HG02763 (cell line): ENCODE data around the gene ZNF3.
"Not testable (repeated sequence)": the region's sequence is repeated elsewhere in the genome, so short reads cannot be mapped to it uniquely, and the experiment has no call there.

ENCODE experiments used
- ATAC-seq: cut with Tn5 transposase; IDR thresholded peaks from one replicate; pipeline ENCODE4 v1.9.1; 2021; ENCODE audit warnings: mild to moderate bottlenecking, moderate library complexity; ENCODE audit not compliant: unreplicated experiment

ZNF3 gene

DNA sequence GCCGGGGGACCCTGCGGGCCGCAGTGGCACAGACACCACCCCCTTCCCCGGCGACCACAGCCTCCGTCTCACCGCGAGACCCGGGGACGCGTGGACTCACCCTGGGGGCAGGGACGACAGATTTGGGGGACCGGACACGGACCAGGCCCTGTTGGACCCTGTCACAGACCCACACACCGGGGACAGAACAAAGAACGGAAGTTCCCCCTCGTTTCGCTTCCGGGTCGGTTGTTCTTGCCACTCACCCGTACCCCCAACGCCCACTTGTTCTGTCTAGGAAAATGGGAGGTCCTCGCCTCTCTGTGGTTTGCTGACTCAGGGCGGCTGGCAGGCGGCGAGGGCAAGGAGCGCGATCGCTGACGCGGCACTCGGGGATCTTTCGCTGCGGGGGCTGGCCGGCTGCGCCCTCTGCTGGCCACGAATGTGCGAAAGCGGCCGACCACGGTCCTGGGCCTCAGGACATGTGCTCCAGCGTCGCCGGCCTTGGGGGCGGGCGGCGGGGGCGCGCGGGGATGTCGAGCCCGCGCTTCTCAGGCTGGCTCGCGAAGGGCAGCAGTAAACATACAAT lies at the start of gene ZNF3:
Gene ZNF3 (minus strand): TSS at position 189 of the 568 bp plus-strand sequence. CDS start 4,366 bp downstream, outside the sequence.
- ATAC-seq, result peak; percentile 83

DNA sequence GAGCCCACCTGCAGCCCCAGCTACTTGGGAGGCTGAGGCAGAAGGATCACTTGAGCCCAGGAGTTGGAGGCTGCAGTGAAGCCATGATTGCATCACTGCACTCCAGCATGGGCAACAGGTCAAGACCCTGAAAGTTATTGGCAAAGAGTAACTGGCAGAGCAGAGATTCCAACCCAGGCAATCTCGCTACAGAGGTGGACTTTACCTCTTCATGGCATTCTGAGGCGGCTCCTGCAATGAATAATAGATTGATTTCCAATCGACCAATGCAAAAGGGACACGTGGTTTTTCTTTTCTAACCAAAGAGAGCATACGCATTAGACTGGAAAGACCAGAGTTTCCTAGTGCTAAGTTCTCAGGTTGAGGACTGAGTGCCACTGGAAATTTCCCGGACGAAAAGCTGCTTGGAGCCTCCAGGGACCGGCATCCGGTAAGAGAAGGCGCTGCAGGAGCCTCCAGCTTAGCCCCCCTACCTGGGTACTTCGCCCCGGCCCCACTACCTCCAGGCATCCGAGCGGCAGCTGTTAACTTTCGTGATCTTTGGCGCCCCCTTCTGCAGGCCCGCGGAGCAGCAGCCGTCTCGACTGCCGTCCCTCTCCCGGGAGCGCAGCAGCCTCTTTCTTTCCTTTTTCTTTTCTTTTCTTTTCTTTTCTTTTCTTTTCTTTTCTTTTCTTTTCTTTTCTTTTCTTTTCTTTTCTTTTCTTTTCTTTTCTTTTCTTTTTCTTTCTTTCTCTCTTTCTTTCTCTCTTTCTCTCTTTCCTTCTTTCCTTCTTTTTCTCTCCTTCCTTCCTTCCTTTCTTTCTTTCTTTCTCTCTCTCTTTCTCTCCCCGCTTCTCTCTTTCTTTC lies 49.3 kb upstream of the ZNF3 start:
- ATAC-seq, result no peak

DNA sequence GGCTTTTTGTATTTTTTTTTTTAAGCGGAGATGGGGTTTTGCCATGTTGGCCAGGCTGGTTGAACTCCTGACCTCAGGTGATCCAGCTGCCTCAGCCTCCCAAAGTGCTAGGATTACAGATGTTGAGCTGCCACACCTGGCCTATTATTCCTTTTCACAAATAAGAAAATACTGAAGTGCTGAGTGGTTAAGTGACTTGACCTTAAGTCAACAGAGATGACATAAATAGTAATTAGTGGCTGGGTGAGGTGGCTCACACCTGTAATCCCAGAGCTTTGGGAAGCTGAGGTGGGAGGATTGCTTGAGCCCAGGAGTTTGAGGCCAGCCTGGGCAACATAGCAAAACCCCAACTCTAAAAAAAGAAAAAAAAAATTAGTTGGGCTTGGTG lies 48.7 kb upstream of the ZNF3 start:
- ATAC-seq, result not testable (repeated sequence)

DNA sequence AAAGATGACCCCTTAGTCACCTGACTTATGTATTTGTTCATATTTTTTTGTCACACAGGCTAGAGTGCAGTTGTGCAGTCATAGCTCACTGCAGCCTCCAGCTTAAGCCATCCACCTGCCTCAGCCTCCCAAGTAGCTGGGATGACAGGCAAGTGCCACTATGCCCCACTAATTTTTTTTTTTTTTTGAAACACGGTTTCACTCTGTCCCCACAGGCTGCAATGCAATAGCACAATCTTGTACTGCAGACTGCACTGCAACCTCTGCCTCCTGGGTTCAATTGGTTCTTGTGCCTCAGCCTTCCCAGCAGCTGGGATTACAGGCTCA lies 47.1 kb upstream of the ZNF3 start:
- ATAC-seq, result no peak

DNA sequence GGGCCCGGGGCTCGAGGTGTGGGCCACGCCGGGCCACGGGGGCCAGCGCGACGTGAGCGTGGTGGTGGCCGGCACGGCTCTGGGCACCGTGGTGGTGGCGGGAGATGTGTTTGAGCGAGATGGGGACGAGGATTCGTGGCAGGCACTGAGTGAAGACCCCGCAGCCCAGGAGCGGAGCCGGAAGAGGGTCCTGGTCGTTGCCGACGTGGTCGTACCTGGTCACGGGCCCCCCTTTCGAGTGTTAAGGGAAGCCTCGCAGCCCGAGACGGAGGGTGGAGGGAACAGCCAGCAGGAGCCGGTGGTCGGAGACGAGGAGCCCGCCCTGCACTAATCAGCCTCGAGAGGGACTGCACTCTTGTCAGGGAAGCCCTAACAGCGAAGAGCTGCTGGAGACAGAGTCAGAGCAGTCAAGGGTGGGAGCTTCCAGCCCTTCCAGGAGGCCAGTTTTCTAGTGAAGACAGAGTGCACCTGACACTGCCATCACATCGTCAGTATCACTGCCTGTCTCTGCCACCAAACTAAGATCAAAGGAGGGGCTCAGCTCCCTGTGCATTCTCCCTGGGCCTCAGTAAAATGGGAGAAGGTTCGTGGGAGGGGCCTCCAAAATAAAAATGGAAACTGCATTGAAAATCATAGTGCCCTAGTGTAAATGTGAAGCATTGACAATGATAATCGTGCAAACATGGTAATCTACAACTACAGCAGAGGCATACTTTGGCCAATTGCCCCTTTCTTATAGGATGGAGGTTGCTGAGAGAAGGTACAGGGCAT lies 46.5 kb upstream of the ZNF3 start:
- no peak for ATAC-seq

DNA sequence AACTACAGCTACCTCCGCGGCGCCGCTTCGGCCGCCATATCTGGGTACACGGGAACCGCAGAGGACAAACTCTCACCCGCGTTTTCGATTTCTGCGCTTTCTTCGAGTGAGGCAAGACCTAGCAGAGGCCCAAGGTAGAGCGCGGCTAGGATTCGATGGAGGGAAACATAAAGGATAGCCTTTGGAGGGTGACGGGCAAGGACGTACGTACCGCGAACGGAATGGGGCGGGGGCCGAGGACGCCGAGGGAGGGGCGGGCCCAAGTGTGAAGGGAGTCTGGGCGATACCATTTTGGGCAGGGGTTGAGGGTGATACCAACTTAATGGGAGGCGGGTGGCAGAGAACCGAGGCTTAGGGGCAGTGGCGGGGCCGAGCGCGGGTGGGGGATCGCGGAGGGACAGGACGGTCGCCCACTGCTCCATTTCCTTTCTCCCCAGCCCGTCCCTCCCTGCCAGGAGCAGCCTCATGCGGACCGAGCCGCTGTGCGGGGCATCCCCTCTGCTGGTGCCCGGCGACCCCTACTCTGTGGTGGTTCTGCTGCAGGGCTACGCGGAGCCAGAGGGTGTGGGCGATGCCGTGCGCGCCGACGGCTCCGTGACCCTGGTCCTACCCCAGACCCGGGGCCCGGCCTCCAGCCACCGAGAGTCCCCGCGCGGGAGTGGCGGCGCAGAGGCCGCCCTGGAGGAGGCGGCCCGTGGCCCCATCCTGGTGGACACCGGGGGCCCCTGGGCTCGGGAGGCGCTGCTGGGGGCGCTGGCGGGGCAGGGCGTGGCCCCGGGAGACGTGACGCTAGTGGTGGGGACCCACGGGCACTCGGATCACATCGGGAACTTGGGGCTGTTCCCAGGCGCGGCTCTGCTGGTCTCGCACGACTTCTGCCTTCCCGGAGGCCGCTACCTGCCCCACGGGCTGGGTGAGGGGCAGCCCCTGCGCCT lies 45.7 kb upstream of the ZNF3 start, which contains the start of gene MBLAC1:
Gene MBLAC1 (plus strand): TSS at position 37 of the 935 bp plus-strand sequence. CDS start 429 bp downstream, at position 466.
- peak; percentile 60 for ATAC-seq

DNA sequence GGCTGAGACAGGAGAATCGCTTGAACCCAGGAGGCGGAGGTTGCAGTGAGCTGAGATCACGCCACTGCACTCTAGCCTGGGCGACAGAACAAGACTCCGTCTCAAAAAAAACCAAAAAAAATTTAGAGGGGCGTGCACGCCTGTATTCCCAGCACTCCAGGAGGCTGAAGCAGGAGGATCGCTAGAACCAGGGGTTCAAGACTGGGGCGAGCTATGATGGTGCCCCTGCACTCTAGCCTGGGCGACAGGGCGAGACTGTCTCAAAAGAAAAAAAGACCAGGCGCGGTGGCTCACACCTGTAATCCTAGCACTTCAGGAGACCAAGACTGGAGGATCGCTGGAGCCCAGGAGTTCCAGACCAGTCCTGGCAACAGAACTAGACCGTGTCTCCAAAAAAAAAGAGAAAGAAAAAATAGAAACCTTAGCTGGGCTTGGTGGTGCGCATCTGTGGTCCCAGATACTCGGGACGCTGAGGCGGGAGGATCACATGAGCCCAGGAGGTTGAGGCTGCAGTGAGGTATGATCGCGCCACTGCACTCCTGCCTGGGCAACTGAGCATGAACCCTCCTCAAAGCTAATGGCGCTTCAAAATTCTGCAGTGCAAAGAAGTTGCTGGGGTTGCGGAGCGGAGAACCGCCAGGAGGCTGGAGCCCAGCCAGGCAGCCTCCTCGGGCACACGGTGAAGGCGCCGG lies 44.9 kb upstream of the ZNF3 start:
- no peak for ATAC-seq

DNA sequence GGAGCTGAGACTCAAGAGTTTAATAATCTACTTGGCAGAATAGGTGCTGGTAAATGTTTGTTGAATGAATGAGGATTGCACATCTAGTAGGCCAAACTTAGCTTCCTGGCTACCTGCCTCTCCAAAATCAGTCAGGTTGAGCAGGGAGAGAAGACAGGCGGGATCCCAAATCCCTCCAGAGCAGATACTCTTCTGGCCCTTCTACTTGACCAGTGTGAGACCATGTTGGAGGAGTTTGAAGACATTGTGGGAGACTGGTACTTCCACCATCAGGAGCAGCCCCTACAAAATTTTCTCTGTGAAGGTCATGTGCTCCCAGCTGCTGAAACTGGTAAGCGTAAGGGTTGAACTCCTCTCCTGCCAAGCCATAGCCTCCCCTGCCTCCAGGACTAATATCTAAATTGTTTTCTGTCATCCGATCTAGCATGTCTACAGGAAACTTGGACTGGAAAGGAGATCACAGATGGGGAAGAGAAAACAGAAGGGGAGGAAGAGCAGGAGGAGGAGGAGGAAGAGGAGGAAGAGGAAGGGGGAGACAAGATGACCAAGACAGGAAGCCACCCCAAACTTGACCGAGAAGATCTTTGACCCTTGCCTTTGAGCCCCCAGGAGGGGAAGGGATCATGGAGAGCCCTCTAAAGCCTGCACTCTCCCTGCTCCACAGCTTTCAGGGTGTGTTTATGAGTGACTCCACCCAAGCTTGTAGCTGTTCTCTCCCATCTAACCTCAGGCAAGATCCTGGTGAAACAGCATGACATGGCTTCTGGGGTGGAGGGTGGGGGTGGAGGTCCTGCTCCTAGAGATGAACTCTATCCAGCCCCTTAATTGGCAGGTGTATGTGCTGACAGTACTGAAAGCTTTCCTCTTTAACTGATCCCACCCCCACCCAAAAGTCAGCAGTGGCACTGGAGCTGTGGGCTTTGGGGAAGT lies 43.0 kb upstream of the ZNF3 start:
- ATAC-seq, result no peak

DNA sequence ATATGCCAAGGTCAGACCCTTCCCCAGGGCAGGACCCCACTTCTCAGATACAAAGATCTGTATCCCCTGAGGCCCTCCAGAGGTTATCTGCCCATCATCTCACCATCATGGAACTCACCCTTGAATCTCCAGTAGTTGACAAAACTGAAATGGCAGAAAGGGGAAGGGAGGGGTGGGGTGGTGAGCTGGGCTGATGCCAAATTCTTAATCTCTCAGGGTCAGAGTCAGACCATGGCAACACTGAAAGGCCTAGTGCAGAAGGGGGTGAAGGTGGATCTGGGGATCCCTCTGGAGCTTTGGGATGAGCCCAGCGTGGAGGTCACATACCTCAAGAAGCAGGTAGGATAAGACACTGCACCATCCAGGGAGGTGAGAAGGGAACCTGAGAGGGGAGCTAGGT lies 41.0 kb upstream of the ZNF3 start:
- no peak for ATAC-seq

DNA sequence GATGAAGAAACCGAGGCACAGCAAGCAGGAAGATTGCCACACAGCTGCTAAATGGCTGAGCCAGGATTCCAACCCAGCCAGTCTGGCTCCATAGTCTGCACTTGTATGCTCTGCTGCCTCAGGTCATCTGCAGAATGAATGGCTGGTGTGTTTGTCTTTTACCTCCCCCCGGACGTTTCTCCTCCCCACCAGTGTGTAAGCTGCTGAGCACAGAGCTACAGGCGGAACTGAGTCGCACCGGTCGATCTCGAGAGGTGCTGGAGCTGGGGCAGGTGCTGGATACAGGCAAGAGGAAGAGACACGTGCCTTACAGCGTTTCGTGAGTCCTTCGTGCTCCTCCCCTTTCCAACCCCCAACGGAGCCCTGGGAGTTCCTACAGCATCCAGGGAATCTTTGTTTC lies 40.5 kb upstream of the ZNF3 start:
- ATAC-seq, result no peak

DNA sequence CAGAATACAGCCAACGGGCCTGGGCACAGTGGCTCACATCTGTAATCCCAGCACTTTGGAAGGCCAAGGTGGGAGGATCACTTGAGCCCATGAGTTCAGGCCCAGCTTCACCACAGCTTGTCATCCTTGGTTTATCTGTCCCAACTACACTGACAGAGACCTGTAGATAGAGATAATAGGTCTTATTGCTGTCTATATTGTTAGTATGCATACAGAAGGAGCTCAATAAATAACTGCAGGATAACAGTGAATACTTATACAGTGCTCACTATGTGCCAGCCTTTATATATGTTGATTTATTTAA lies 39.2 kb upstream of the ZNF3 start:
- no peak for ATAC-seq

DNA sequence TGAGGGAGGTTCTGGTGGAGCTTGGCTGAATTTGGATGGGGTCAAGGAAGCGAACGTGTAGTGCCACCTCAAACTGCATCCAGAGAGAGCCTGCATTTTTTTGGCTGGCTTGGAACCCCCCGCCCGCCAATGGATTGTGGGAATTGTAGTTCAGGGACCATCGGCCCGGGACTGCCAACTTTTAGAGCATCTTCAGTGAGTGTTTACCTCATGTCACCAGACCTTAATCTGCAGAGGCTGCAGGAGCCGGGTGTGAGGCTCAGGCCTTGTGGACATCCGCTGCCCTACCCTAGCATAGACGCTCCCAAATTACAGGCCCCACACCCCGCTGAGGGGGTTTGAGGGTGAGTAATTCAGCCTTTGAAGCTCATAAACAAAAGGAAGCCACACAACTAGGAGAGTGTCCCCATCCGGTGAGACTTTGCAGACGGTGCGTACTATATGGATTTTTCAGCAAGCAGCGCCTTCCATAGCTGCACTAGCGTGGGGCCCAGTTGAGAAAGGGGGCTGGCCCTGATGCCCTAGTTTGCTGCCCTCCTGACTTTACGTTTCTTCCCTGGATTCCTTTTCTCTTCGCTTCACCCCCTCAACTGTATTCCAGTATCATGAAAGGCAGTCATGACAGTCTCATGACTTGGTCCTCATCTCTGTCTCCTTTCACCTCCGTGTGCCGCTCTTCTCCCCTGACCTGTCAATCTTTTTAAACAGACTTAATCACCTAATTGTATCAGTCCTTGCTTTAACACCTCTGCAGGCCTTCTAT lies 38.6 kb upstream of the ZNF3 start:
- peak; percentile 25 for ATAC-seq

DNA sequence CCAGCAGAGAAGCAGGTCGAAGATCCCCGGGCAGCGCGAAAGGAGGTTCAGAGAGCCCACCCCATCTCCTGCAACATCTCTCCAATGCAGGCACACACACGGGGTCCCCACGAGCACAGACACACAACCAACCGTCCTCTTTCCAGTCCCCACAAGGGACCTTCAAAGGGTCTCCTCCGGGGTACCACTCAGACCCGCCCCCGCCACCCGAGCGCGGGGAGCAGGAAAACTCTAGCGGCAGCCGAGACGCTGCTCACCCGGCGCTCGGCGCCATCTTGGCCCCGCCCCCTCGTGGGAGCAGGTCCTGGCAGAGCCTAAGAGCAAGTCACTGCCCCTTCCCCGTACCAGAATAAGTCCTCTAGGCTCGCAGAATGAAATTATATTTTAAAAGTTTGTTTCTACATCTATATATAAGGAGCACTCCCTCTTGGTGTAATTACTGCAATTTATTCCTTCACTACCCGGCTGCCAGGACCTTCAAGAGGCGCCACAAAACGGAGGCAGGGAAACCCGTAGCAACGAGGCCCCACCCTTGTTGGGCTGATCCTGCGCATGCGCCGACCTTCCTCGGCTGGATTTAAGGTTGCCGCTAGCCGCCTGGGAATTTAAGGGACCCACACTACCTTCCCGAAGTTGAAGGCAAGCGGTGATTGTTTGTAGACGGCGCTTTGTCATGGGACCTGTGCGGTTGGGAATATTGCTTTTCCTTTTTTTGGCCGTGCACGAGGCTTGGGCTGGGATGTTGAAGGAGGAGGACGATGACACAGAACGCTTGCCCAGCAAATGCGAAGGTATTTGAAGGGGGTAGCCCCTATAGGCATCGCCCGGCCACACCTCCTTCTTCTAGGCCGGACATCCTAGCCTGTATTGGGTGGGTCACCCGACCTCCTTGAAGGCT lies 37.8 kb upstream of the ZNF3 start, which contains the start of the genes CNPY4 and TAF6:
Gene CNPY4 (plus strand): TSS at position 563 of the 898 bp plus-strand sequence. CDS start 111 bp downstream, at position 674.
Gene TAF6 (minus strand): TSS at position 287 of the 898 bp plus-strand sequence. CDS start 5,149 bp downstream, outside the sequence.
- peak; percentile 77 for ATAC-seq

DNA sequence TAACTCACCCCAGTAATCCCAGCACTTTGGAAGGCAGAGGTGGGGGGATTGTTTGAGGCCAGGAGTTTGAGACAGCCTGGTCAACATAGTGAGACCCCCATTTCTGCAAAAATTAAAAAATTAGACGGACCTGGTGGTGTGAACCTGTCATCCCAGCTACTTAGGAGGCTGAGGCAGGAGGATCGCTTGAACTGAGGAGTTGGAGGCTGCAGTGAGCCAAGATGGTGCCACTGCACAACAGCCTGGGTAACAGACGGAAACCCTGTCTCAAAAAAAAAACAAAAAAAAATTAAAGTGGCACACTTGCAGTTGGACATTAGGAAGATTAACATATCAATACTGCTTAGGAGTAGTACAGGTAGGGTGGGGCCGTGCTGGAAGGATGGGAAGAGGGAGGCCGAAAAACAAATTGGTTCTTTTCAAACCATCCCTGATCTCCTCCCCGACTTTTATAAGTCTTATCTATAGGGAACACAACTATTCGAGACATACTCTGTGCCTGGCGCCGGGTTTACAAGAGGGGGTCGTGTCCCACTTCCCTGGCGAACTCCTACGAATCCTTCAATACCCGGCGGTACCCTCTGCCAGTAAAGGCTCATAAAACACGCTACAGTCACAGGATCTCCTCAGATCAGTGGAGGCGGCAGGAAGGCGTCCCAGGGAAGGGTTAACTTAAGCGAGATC lies 37.0 kb upstream of the ZNF3 start:
- no peak for ATAC-seq

DNA sequence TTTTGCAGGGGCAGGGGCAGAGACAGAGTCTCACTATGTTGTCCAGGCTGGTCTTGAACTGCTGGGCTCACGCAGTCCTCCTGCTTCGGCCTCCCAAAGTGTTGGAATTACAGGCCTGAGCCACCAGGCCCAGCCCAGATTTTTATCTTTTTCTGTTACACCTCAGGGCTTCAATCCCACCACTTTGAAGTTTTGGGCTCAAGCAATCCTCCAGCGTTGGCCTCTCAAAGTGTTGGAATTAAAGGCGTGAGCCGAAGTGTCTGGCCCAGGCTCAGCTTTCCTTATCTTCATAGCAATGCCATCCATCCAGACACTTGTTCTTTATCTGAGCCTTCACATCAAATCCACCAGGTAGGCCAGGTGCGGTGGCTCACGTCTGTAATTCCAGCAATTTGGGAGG lies 33.5 kb upstream of the ZNF3 start:
- ATAC-seq, result no peak

DNA sequence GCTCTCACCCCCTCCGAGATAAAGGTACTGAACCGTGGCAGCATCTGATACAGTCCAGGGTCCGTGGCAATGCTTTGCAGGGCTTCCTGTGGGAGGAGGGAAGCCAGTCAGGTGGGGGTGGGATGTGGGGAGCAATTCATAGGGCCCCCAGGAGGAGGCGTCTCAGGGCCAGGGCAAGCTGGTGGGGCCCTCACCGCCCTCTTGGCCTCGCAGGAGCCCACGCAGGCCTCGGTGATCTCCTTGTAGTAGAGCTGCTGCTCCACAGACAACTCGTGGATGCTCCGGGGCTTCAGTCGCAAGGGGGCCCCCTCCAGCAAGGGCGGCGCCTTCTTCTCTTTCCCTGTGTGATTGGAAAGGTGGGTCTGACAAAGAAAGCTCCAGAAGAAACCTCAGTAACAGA lies 30.4 kb upstream of the ZNF3 start:
- no peak for ATAC-seq

DNA sequence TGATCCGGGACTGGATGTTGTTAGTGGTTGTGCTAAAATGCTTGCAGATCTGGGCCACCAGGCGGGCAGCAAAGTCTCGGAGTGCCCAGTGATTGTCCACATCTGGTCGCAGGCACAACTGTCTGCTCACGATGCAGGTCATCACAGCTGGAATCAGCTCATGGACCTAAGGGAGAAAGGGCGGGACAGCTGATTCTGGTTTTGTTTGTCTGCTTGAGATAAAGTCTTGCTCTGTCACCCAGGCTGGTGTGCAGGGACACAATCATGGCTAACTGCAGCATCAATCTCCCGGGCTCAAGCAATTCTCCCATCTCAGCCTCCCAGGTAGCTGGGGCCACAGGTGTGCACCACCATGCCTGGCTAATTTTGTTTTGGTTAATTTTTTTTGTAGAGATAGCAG lies 29.6 kb upstream of the ZNF3 start:
- no peak for ATAC-seq
